NB4 (cell line): ENCODE results near the gene ADISSP.

ENCODE experiments used
- POLR2A ChIP-seq: IDR thresholded peaks from 2 replicates; pipeline ENCODE4 v1.6.1; 2011; ENCODE audit warnings: mild to moderate bottlenecking; ENCODE audit not compliant: insufficient read length; ENCODE audit errors: extremely low read depth
- TF ChIP-seq, protein P1 (sequence below): IDR thresholded peaks from one replicate; pipeline ENCODE4 v1.5.1; 2012; ENCODE audit warnings: low read depth, low read length

DNA sequence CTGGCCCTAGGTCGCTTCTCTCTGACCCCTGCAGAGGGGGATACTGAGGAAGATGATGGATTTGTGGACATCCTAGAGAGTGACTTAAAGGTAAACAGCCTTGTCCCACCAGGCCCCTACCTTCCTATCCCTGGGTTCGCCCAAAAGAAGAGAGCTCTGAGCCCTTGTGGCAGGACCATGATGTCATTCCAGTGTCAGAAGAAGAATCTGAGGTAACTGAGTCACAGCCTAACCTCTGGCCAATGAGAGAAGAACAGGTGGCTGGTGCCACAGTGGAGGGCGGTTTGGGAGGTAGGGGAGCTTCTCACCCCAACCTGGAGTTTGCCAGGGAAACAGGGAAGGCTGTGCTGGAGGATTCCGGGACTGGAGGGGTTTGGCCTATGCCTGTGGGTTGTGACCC lies 33.7 kb upstream of the ADISSP start:
- TF ChIP-seq, protein P1, sequence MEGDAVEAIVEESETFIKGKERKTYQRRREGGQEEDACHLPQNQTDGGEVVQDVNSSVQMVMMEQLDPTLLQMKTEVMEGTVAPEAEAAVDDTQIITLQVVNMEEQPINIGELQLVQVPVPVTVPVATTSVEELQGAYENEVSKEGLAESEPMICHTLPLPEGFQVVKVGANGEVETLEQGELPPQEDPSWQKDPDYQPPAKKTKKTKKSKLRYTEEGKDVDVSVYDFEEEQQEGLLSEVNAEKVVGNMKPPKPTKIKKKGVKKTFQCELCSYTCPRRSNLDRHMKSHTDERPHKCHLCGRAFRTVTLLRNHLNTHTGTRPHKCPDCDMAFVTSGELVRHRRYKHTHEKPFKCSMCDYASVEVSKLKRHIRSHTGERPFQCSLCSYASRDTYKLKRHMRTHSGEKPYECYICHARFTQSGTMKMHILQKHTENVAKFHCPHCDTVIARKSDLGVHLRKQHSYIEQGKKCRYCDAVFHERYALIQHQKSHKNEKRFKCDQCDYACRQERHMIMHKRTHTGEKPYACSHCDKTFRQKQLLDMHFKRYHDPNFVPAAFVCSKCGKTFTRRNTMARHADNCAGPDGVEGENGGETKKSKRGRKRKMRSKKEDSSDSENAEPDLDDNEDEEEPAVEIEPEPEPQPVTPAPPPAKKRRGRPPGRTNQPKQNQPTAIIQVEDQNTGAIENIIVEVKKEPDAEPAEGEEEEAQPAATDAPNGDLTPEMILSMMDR = no peak
- TF ChIP-seq POLR2A = no peak
